Astrocyte (in vitro differentiated cells and primary cell): ENCODE measurements around the gene RPEL1.

Experiments
- CTCF ChIP-seq: IDR thresholded peaks from 2 replicates; pipeline ENCODE4 v1.5.1; 2011; ENCODE audit warnings: low read depth, mild to moderate bottlenecking, inconsistent platforms, low read length, moderate library complexity; ENCODE audit not compliant: insufficient read depth
- EZH2 ChIP-seq: IDR thresholded peaks from 2 replicates; pipeline ENCODE4 v1.6.1; 2012; ENCODE audit warnings: mild to moderate bottlenecking, low read length, inconsistent platforms; ENCODE audit not compliant: insufficient read depth

GRCh38 chr10:103197903-103198302 is 47.8 kb upstream of the RPEL1 start:
- TF ChIP-seq CTCF = no peak
- no peak for TF ChIP-seq EZH2
